ENCODE results near the gene MMP17. TPM values are rescaled to one million over a fixed set of nuclear protein-coding genes. Genes with fewer than 3 reads are reported as not detected.

Gene MMP17
- total RNA-seq, 2 experiments from 2014 or later = 0.17 to 0.27 TPM

DNA sequence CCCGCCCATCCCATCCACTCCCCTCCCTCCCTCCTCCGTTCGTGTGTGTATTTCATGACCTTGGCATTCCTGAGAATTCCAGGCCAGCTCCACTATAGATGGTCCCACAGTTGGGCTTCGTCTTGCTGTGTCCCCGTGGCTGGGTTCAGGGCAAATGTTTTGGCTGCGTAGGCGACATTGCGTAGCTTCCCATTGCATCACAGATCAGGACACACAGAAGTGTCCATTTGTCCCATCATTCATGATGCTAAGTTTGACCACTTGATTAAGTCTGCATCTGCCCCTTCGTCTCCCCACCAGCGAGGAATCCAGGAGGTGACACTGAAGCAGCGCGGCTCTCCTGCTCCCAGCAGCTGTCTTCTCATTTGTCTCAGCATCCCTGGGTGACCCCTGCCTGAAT is 38.6 kb upstream of the MMP17 start:
- POLR2A ChIA-PET = no interaction called here

DNA sequence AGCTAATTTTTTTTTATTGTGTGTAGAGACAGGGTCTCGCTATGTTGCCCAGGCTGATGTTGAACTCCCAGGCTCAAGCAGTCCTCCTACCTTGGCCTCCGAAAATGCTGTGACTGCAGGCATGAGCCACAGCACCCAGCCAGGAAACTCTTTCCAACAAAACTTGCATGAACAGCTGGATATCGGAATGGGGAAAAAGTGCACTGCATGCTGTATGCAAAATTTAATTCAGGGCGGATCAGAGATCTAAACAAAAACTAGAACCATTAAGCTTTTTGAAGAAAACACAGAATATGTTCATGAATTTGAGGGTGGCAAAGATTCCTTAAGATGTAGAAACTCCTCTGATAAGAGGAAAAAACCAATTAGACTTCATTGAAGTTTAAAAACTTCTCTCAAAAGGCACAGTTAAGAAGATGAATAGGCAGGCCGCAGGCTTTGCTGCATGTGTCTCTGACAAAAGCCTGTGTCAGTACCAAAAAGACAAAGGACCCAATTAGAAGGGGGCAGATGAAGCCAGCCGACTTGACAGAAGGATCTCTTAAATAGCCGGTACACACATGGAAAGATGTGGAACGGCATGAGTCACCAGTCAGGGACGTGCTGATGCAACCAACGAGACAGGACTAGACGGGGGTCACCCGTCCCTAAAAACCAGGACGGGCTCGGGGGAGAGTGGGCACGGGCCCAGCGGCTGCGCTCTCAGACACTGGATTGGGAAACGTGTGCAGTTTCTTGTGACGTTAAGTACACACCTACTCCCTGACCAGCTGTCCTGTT is 34.8 kb upstream of the MMP17 start:
- H3K27ac ChIP-seq (ENCODE audit: low read depth in 1 of 2, low read length in 2 of 2) = no peak overlapping the region
- intact Hi-C loops (cut with DNase I, micrococcal nuclease) = no loop called here
- POLR2A ChIA-PET = no interaction called here
- no peaks in the 10 kb centered on the region for H3K9me3 ChIP-seq (ENCODE audit: control insufficient read depth in 1 of 2, insufficient read depth in 1 of 2, low read length in 2 of 2)
- no peaks in the 10 kb centered on the region for H3K27me3 ChIP-seq (ENCODE audit: control insufficient read depth in 1 of 2, insufficient read depth in 2 of 2, low read length in 2 of 2)
- TF ChIP-seq, protein P1, sequence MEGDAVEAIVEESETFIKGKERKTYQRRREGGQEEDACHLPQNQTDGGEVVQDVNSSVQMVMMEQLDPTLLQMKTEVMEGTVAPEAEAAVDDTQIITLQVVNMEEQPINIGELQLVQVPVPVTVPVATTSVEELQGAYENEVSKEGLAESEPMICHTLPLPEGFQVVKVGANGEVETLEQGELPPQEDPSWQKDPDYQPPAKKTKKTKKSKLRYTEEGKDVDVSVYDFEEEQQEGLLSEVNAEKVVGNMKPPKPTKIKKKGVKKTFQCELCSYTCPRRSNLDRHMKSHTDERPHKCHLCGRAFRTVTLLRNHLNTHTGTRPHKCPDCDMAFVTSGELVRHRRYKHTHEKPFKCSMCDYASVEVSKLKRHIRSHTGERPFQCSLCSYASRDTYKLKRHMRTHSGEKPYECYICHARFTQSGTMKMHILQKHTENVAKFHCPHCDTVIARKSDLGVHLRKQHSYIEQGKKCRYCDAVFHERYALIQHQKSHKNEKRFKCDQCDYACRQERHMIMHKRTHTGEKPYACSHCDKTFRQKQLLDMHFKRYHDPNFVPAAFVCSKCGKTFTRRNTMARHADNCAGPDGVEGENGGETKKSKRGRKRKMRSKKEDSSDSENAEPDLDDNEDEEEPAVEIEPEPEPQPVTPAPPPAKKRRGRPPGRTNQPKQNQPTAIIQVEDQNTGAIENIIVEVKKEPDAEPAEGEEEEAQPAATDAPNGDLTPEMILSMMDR (IDR thresholded peaks at IDR 0.05) = no peak
- no peaks in the 10 kb centered on the region for H3K9me3 Mint-ChIP-seq
- no peak overlapping the region for H3K4me3 Mint-ChIP-seq
- peaks cover 76% of the 10 kb centered on the region for H3K36me3 ChIP-seq (ENCODE audit: insufficient read depth, low read length)
- H3K4me3 ChIP-seq (ENCODE audit: low read length) = no peak overlapping the region
- H3K4me1 Mint-ChIP-seq (ENCODE audit: low read depth) = no peaks in the 10 kb centered on the region
- peaks cover 90% of the 10 kb centered on the region for H3K36me3 Mint-ChIP-seq (ENCODE audit: low read depth)
- ATAC-seq (ENCODE audit: poor library complexity) = no peak
- no peak overlapping the region for H3K27ac Mint-ChIP-seq
- H3K27me3 Mint-ChIP-seq = no peaks in the 10 kb centered on the region
- CTCF ChIA-PET = no interaction called here
- no peaks in the 10 kb centered on the region for H3K4me1 ChIP-seq (ENCODE audit: insufficient read depth, low read length)
- DNase-seq = no peak

More for the DNA sequence above, 38.6 kb upstream of the MMP17 start:
- no peaks in the 10 kb centered on the region for H3K4me1 ChIP-seq (ENCODE audit: insufficient read depth, low read length)
- TF ChIP-seq, protein P1 (IDR thresholded peaks at IDR 0.05) = no peak
- no peak for DNase-seq
- H3K4me3 ChIP-seq (ENCODE audit: low read length) = no peak overlapping the region
- no peaks in the 10 kb centered on the region for H3K9me3 ChIP-seq (ENCODE audit: control insufficient read depth in 1 of 2, insufficient read depth in 1 of 2, low read length in 2 of 2)
- Mint-ChIP-seq H3K36me3 (ENCODE audit: low read depth) (peaks cover 90% of the 10 kb centered on the region), H3K27ac (no peak overlapping the region), H3K4me1 (ENCODE audit: low read depth) (no peaks in the 10 kb centered on the region), H3K9me3 (no peaks in the 10 kb centered on the region), H3K27me3 (no peaks in the 10 kb centered on the region), H3K4me3 (no peak overlapping the region)
- intact Hi-C loops (cut with DNase I, micrococcal nuclease) = no loop called here
- H3K36me3 ChIP-seq (ENCODE audit: insufficient read depth, low read length) = peaks cover 80% of the 10 kb centered on the region
- H3K27ac ChIP-seq (ENCODE audit: low read depth in 1 of 2, low read length in 2 of 2) = no peak overlapping the region
- H3K27me3 ChIP-seq (ENCODE audit: control insufficient read depth in 1 of 2, insufficient read depth in 2 of 2, low read length in 2 of 2) = no peaks in the 10 kb centered on the region
- no peak for ATAC-seq (ENCODE audit: poor library complexity)
- CTCF ChIA-PET = no interaction called here

DNA sequence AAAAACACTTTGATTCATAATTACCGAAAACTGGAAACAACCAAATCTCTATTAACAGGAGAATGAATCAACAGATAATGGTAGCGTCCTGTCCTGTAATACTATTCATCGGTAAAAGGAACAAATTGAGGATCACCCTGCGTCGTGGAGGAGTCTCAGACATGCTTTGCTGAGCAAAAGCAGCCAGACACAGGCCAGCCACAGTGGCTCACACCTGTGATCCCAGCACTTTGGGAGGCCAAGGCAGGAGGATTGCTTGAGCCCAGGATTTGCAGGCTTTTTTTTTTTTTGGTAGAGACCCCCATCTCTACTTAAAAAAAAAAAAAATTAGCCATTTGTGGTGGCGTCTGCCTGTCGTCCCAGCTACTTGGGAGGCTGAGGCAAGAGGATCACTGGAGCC is 34.1 kb upstream of the MMP17 start:
- no peak overlapping the region for H3K4me3 ChIP-seq (ENCODE audit: low read length)
- Mint-ChIP-seq H3K4me1 (ENCODE audit: low read depth) (no peaks in the 10 kb centered on the region), H3K27me3 (no peaks in the 10 kb centered on the region), H3K9me3 (no peaks in the 10 kb centered on the region), H3K36me3 (ENCODE audit: low read depth) (peaks cover 91% of the 10 kb centered on the region), H3K27ac (no peak overlapping the region), H3K4me3 (no peak overlapping the region)
- TF ChIP-seq, protein P1 (IDR thresholded peaks at IDR 0.05) = no peak
- no peak for DNase-seq
- peaks cover 74% of the 10 kb centered on the region for H3K36me3 ChIP-seq (ENCODE audit: insufficient read depth, low read length)
- POLR2A ChIA-PET = no interaction called here
- CTCF ChIA-PET = no interaction called here
- no peaks in the 10 kb centered on the region for H3K27me3 ChIP-seq (ENCODE audit: control insufficient read depth in 1 of 2, insufficient read depth in 2 of 2, low read length in 2 of 2)
- intact Hi-C loops (cut with DNase I, micrococcal nuclease) = no loop called here
- ATAC-seq (ENCODE audit: poor library complexity) = no peak
- no peaks in the 10 kb centered on the region for H3K4me1 ChIP-seq (ENCODE audit: insufficient read depth, low read length)
- no peaks in the 10 kb centered on the region for H3K9me3 ChIP-seq (ENCODE audit: control insufficient read depth in 1 of 2, insufficient read depth in 1 of 2, low read length in 2 of 2)
- no peak overlapping the region for H3K27ac ChIP-seq (ENCODE audit: low read depth in 1 of 2, low read length in 2 of 2)
